Fibroblast of the aortic adventitia (primary cell): ENCODE results near the gene MYO1C. TPM values are rescaled to one million over a fixed set of nuclear protein-coding genes. Genes with fewer than 3 reads are reported as not detected.
"Not testable (repeated sequence)": the region's sequence is repeated elsewhere in the genome, so short reads cannot be mapped to it uniquely, and the experiment has no call there.

Source experiments
- DNase-seq: peaks from one replicate; pipeline ENCODE4 v3.0.0-alpha.2; 2010; ENCODE audit warnings: low read depth
- H3K4me3 ChIP-seq: 2 replicates; pipeline ENCODE4 v1.5.1; 2011; ENCODE audit warnings: low read depth, mild to moderate bottlenecking, control low read depth, low read length, moderate library complexity
- total RNA-seq: library from RNA; depleted of rRNA; stranded (reverse); fragments of >200 nt; gene quantifications from 2 replicates; pipeline ENCODE4 v1.2.3, GENCODE V29; 2012; ENCODE audit warnings: low replicate concordance
- TF ChIP-seq, protein P1 (sequence below): IDR thresholded peaks from 2 replicates; pipeline ENCODE4 v1.5.1; 2011; ENCODE audit warnings: mild to moderate bottlenecking, low read length, control low read depth, inconsistent platforms; ENCODE audit not compliant: insufficient read depth

The MYO1C gene
- total RNA-seq, 1 donor, result 139 TPM

DNA sequence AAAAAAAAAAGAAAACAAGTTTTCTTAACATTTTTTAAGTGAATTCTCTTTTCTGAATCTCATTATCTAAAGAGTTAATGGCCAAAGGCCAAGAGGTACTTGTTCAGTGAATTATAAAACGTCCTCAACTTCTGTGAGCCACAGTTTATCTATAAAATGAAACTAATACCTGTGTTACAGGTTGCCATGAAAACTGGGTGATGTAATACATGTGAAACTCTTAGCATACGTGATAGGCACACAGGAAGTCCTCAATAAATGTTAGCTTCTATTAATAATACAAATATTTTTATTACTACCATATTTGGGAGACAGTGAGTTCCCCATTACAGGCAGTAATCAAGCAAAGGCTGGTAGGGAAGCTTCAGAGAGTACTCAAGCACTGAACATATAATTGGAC, 37.4 kb upstream of the MYO1C start:
- peak; percentile 11 for DNase-seq
- no peak overlapping the region for H3K4me3 ChIP-seq
- TF ChIP-seq, protein P1, sequence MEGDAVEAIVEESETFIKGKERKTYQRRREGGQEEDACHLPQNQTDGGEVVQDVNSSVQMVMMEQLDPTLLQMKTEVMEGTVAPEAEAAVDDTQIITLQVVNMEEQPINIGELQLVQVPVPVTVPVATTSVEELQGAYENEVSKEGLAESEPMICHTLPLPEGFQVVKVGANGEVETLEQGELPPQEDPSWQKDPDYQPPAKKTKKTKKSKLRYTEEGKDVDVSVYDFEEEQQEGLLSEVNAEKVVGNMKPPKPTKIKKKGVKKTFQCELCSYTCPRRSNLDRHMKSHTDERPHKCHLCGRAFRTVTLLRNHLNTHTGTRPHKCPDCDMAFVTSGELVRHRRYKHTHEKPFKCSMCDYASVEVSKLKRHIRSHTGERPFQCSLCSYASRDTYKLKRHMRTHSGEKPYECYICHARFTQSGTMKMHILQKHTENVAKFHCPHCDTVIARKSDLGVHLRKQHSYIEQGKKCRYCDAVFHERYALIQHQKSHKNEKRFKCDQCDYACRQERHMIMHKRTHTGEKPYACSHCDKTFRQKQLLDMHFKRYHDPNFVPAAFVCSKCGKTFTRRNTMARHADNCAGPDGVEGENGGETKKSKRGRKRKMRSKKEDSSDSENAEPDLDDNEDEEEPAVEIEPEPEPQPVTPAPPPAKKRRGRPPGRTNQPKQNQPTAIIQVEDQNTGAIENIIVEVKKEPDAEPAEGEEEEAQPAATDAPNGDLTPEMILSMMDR, result no peak

DNA sequence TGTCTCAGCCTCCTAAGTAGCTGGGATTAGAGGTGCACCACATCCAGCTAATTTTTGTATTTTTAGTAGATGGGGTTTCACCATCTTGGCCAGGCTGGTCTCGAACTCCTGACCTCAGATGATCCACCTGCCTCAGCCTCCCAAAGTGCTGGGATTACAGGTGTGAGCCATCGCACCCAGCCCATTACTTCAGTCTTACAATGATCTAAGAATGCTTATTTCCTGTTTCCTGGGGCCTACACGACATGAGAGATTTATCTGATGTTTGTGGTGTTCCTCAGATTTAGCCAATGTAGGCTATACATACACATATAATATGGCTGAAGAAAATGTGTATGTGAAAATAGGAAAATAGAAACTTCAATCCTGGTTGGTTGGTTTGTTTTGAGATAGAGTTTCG, 34.4 kb upstream of the MYO1C start:
- H3K4me3 ChIP-seq, DNase-seq: not testable (repeated sequence)

DNA sequence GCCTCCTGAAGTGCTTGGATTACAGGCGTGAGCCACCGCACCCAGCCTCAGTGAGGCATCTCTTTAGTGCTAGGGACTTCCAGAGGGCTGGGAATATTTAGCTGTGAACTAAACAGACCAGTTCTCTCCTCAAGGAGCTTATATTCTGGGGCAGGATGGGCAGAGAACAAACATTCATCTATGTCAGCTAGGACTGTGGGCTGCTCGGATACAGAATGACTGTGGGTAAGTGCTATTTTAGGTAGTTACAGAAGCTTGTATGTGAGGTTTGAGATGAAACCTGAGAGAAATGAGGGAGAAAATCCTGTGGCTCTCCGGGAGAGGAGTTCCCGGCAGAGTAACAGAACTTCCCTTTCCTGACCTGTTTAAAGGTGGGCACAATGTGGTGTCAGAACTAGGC, 30.1 kb upstream of the MYO1C start:
- DNase-seq, result no peak
- no peak overlapping the region for H3K4me3 ChIP-seq
- TF ChIP-seq, protein P1, result no peak

DNA sequence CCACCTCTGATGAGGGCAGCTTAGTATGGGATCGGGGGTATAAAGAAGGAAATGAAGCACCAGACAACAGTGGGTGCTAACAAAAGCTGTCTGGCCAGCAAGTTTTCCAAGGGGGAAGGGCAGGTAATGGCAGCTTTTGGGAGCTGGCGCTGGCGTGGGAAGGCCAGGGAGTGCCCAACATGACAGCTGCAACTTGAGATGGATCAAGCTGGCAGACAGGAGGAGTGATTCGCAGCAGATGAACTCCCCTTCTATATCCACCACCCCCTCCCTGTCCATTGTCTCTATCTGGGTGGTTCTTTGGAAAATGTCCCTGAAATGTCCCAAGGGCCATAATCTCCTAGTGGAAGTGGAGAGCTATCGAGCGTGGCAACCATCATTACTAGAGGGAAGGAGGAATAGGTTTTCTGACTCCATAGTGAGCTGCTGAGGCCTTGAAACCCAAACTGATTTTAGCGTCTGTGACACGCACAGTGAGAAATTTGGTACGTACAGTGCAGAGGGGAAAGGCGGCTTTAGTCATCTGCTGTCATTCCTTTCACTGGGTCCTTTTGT, 28.7 kb upstream of the MYO1C start:
- TF ChIP-seq, protein P1, result no peak
- DNase-seq, result no peak

DNA sequence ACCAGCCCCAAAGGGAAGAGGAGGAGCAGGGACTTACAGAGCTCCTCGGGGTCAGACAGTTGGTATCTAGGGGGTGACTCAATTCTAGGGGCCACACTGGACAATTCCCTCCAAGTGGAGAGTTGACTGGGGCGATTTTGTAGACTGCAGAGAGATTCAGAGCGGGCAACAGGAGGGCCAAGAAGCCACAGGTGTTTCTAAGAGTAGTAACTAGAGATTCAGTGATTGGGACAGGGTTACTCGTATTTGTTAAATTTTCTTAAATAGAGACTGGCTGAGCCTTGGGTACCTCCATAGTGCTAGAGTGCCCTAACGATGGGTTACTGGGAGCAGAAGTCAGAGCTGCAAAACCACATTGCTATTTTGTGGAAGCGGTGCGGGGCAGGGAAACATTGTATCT, 27.2 kb upstream of the MYO1C start:
- H3K4me3 ChIP-seq, result no peak overlapping the region
- DNase-seq, result no peak
- TF ChIP-seq, protein P1, result no peak

More for the DNA sequence above, 28.7 kb upstream of the MYO1C start:
- no peak overlapping the region for H3K4me3 ChIP-seq

DNA sequence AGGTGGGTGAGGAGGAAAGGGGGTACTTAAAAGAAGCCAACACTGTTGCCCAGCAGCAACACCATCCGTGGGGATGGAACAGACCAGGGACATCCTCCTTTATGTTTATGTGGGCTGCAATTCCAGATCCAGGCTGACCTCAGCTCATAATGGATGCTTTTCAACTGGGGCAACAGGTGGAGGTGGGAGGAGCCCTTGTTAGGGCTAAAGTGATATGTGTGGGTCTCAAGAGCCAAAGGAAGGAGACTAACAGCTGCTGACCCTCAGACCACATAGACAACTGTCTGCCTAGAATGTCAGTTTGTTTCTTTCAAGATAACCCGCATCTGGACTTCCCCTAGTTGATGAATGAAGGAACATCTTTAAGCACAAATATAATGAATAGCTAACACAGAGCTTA, 25.9 kb upstream of the MYO1C start:
- TF ChIP-seq, protein P1, result no peak
- no peak for DNase-seq
- no peak overlapping the region for H3K4me3 ChIP-seq

DNA sequence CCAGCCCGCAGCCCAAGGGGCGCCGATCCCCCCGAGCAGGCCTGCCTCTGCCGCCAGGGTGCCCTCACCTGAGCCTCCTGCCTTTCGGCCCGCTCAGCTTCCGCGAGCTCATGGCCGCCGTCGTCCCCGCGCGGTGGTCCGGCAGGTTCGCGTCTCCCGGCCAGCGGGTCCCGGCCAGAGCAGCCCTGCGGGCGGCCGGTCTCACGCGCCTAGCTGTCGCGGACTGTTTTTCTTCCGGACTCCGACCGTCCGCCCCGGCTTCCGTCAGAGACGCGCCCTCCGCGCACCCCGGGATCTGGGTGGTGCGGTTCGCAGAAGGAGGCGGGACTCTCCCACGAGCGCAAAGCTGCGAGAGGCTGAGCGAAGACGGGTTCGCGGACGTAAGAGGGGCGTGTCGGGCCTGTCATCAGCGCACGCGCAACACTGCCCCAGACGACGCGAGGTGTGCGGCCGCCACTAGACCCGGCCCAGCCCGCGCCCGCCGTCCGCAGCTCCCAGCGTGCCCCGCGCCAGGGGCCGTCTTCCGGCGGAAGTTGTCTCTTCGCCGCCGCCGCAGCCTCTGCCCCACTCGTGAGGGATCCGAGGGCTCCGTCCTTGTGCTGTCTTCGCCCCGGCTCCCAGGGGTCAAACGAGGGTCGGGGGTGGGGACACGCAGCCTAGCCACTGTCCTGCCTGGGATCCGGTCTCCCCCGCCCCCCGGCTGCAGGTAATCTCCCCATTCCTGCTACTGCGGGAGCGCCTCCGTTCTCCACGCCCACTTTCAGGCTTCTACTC, 24.1 kb upstream of the MYO1C start, which contains the start of gene INPP5K:
Gene INPP5K (minus strand): TSS at position 225 of the 774 bp plus-strand sequence. CDS start 113 bp downstream, at position 112.
- TF ChIP-seq, protein P1, result no peak
- peak within 1 kb of the TSS; percentile 99 for H3K4me3 ChIP-seq
- DNase-seq, result peak; percentile 98
